MM.1S (cell line): ENCODE results near the gene NOXO1.

ENCODE experiments used
- DNase-seq: peaks from one replicate; pipeline ENCODE4 v3.0.0-alpha.2; 2015
- H2AFZ ChIP-seq: fragments of 300-600 bp; sonication (generic); 2 replicates; pipeline ENCODE4 v1.6.0; 2016; ENCODE audit warnings: antibody characterized with exemption, low read length
- H3F3A ChIP-seq: fragments of 300-600 bp; sonication (generic); 2 replicates; pipeline ENCODE4 v1.6.1; 2016; ENCODE audit warnings: mild to moderate bottlenecking, antibody characterized with exemption, low read length, moderate library complexity, mixed read lengths; ENCODE audit not compliant: insufficient read depth
- H3K27ac ChIP-seq: fragments of 300-600 bp; sonication (generic); 2 replicates; pipeline ENCODE4 v1.5.1; 2016; ENCODE audit warnings: mild to moderate bottlenecking, low read length
- H3K27me3 ChIP-seq: fragments of 300-600 bp; sonication (generic); replicated peaks from 2 replicates; pipeline ENCODE4 v1.6.0; 2016; ENCODE audit warnings: low read length; ENCODE audit not compliant: insufficient read depth
- H3K36me3 ChIP-seq: fragments of 300-600 bp; sonication (generic); replicated peaks from 2 replicates; pipeline ENCODE4 v1.6.1; 2016; ENCODE audit warnings: mild to moderate bottlenecking, low read length, mixed read lengths; ENCODE audit not compliant: insufficient read depth
- H3K4me1 ChIP-seq: fragments of 300-600 bp; sonication (generic); 2 replicates; pipeline ENCODE4 v1.6.1; 2016; ENCODE audit warnings: low read length, mixed read lengths
- H3K4me2 ChIP-seq: fragments of 300-600 bp; sonication (generic); 2 replicates; pipeline ENCODE4 v1.6.0; 2016; ENCODE audit warnings: low read depth, low read length
- H3K4me3 ChIP-seq: fragments of 300-600 bp; sonication (generic); 2 replicates; pipeline ENCODE4 v1.5.1; 2016; ENCODE audit warnings: low read length, mixed read lengths
- H3K79me2 ChIP-seq: fragments of 300-600 bp; sonication (generic); 2 replicates; pipeline ENCODE4 v1.6.1; 2016; ENCODE audit warnings: mixed run types, low read length, mixed read lengths
- H3K9ac ChIP-seq: fragments of 300-600 bp; sonication (generic); 2 replicates; pipeline ENCODE4 v1.6.1; 2016; ENCODE audit warnings: low read length, mixed read lengths
- H3K9me2 ChIP-seq: fragments of 300-600 bp; sonication (generic); replicated peaks from 2 replicates; pipeline ENCODE4 v1.6.1; 2016; ENCODE audit warnings: mild to moderate bottlenecking, low read length, mixed read lengths; ENCODE audit not compliant: insufficient read depth
- H3K9me3 ChIP-seq: fragments of 300-600 bp; sonication (generic); replicated peaks from 2 replicates; pipeline ENCODE4 v1.6.1; 2016; ENCODE audit warnings: mild to moderate bottlenecking, low read length, mixed read lengths; ENCODE audit not compliant: insufficient read depth
- H4K20me1 ChIP-seq: fragments of 300-600 bp; sonication (generic); 2 replicates; pipeline ENCODE4 v1.6.1; 2016; ENCODE audit warnings: mild to moderate bottlenecking, low read length, moderate library complexity, mixed read lengths; ENCODE audit not compliant: insufficient read depth
- CTCF ChIP-seq: fragments of 300-600 bp; sonication (generic); IDR thresholded peaks from 2 replicates; pipeline ENCODE4 v1.5.1; 2016; ENCODE audit warnings: antibody characterized with exemption, low read length, mixed read lengths
- EZH2 ChIP-seq: fragments of 300-600 bp; sonication (generic); optimal IDR thresholded peaks from 2 replicates; pipeline ENCODE3; 2017; ENCODE audit warnings: low read depth, mild to moderate bottlenecking, antibody characterized with exemption, low read length, mixed read lengths
- EZH2phosphoT487 ChIP-seq: fragments of 300-600 bp; sonication (generic); IDR thresholded peaks from 2 replicates; pipeline ENCODE4 v1.6.1; 2018; ENCODE audit warnings: antibody characterized with exemption, low read length

Gene NOXO1

DNA sequence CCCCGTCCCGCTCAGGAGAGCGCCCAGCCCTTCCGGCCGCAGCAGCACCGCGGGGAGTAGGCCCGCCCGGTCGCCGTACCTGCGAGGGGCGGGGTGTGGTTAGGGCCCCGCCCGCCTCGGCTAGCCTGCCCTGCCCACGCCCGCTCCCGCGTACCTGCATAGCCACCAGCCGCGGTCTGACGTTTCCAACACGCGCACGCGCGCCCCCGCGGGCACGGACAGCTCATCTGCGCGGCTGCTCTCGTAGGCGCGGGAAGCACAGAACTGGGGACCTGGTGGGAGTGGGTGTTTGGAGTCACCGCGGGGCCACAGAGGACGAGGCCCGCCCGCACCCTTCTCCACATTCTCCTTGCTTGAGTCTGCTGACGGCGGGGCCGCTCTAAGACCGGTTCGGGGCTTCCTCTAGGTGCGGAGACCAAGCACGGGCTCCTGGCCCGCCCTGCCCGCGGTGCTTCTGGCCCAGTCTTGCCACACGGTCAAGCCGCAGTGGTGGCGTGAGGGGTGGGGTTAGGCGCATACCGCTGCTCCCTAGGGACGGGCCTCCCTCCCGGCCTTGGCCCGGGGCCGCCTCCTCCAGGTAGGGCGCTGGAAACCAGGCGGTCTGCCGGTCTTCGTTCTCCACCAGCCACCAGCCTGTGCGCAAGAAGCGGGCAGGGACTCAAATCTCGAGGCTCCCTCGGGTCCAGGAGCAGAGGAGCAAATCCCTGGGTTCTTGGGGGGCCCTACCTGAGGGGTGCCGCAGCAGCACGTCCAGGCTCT is 1.8 kb downstream of the NOXO1 start:
- H3K4me1 ChIP-seq: 0 out of 2 replicates have a peak, but pooled peaks cover 3% of the 10 kb centered on the region
- H2AFZ ChIP-seq: no peak overlapping the region
- peaks cover 39% of the 10 kb centered on the region for H3K27me3 ChIP-seq
- TF ChIP-seq CTCF (no peak), EZH2phosphoT487 (no peak), EZH2 (no peak)
- H3K4me3 ChIP-seq: no peak overlapping the region
- H3K4me2 ChIP-seq: no peak overlapping the region
- H3K79me2 ChIP-seq: peaks cover under 1% of the 10 kb centered on the region; the same call in 1 of the 2 replicates
- peaks cover 19% of the 10 kb centered on the region for H3F3A ChIP-seq
- no peak for DNase-seq
- H3K27ac ChIP-seq: no peak overlapping the region
- H3K9me3 ChIP-seq: no peaks in the 10 kb centered on the region
- no peak overlapping the region for H3K9ac ChIP-seq
- no peaks in the 10 kb centered on the region for H4K20me1 ChIP-seq
- H3K9me2 ChIP-seq: no peaks in the 10 kb centered on the region
- H3K36me3 ChIP-seq: no peaks in the 10 kb centered on the region

- H3K27ac ChIP-seq: no peak overlapping the region
Measured at GRCh38 chr16:1978476-1979120, 2.7 kb downstream of the NOXO1 start.

GRCh38 chr16:1977875-1978268 is 3.4 kb downstream of the NOXO1 start:
- Histone ChIP-seq H3F3A (peaks cover 9% of the 10 kb centered on the region), H3K4me3 (no peak overlapping the region), H3K36me3 (no peaks in the 10 kb centered on the region), H4K20me1 (no peaks in the 10 kb centered on the region), H3K9ac (no peak overlapping the region), H3K9me3 (no peaks in the 10 kb centered on the region), H2AFZ (no peak overlapping the region), H3K27me3 (peaks cover 31% of the 10 kb centered on the region), H3K79me2 (peaks cover 13% of the 10 kb centered on the region), H3K4me1 (0 out of 2 replicates have a peak, but pooled peaks cover 3% of the 10 kb centered on the region), H3K4me2 (no peak overlapping the region), H3K27ac (no peak overlapping the region), H3K9me2 (no peaks in the 10 kb centered on the region)
- DNase-seq: no peak
- TF ChIP-seq CTCF (no peak), EZH2 (no peak)

More at GRCh38 chr16:1978476-1979120, 2.7 kb downstream of the NOXO1 start:
- Histone ChIP-seq H3K79me2 (peaks cover 5% of the 10 kb centered on the region), H3K9ac (no peak overlapping the region), H3K27me3 (peaks cover 39% of the 10 kb centered on the region), H3F3A (peaks cover 16% of the 10 kb centered on the region), H3K9me3 (no peaks in the 10 kb centered on the region), H3K9me2 (no peaks in the 10 kb centered on the region), H3K36me3 (no peaks in the 10 kb centered on the region), H3K4me2 (no peak overlapping the region), H2AFZ (no peak overlapping the region), H4K20me1 (no peaks in the 10 kb centered on the region), H3K4me3 (no peak overlapping the region), H3K4me1 (0 out of 2 replicates have a peak, but pooled peaks cover 3% of the 10 kb centered on the region)
- no peak for DNase-seq
- TF ChIP-seq EZH2phosphoT487 (no peak), CTCF (no peak)
